H7 (cell line): ENCODE measurements around the gene ANKMY1. TPM values are rescaled to one million over a fixed set of nuclear protein-coding genes. Genes with fewer than 3 reads are reported as not detected.

Experiments used
- total RNA-seq: library from RNA; depleted of rRNA; stranded (reverse); fragments of >200 nt; shearing (Covaris generic); gene quantifications from 2 replicates; pipeline ENCODE4 v1.2.3, GENCODE V29; 2014; rRNA removed

ANKMY1 gene
- total RNA-seq, 1 experiment from 2014 or later = 3.6 TPM

Other genes starting within 250 kb of the ANKMY1 start
- 28.4 and 32.0 TPM in 2 replicates for gene GPC1, start 122.3 kb downstream of the ANKMY1 start, total RNA-seq
- gene DUSP28, start 2.4 kb upstream of the ANKMY1 start, total RNA-seq = 2.4 and 2.5 TPM in 2 replicates
- gene RNPEPL1, start 10.5 kb upstream of the ANKMY1 start, total RNA-seq = 10.3 and 15.2 TPM in 2 replicates
- gene CAPN10, start 28.7 kb upstream of the ANKMY1 start, total RNA-seq = 66.5 and 69.0 TPM in 2 replicates
- gene GPR35, start 67.5 kb upstream of the ANKMY1 start, total RNA-seq = 0.07 TPM in 1 of 2 replicates, not detected in the other
- not detected in 2 replicates for gene AQP12B, start 124.9 kb upstream of the ANKMY1 start, total RNA-seq
- gene AQP12A, start 133.9 kb upstream of the ANKMY1 start, total RNA-seq = not detected in 2 replicates